Measurements from ENCODE around the gene AKR1B15. TPM values are rescaled to one million over a fixed set of nuclear protein-coding genes. Genes with fewer than 3 reads are reported as not detected.

AKR1B15 gene
- total RNA-seq, 1 experiment from 2014 or later: not detected

DNA sequence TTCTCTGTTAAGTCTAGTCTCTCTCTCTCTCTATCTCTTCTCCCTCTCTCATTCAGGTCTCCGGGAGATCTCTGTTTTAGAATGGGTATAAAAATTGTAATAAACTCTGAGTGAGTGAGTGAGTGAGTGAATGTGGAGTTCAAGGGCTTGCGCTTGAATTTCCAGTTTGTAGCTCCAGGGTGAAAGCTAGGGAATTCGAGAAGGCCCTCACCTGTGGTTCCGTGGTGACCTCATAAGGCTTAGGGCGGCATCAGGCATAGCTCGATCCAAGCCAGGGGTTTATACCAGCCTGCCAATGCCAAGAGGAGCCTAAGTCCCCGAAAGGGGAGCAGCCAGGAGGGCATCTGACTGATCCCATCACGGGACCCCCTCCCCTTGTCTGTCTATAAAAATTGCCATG is 456 bp downstream of the AKR1B15 start:
- H2AFZ ChIP-seq (ENCODE audit: low read depth, low read length, poor library complexity, severe bottlenecking): no peak overlapping the region
- DNase-seq (ENCODE audit: low read depth, low spot score): no peak
- intact Hi-C loops (cut with micrococcal nuclease): no loop called here
- H4K20me1 ChIP-seq (ENCODE audit: insufficient read depth): no peaks in the 10 kb centered on the region
- no peaks in the 10 kb centered on the region for H3K27me3 ChIP-seq (ENCODE audit: insufficient read depth, low read length)
- H3K9ac ChIP-seq (ENCODE audit: low read length): no peak overlapping the region
- CTCF ChIA-PET: interaction anchor here (3.5 kb wide), 1 partner anchor 116 kb away, joined by 54 read pairs; no protein-coding TSS in a partner anchor
- BruUV-seq (replicated peaks): no TSS peak
- H3K4me1 ChIP-seq (ENCODE audit: control insufficient read depth in 1 of 2, insufficient read depth in 2 of 2, low read length in 2 of 2): peaks cover 8 to 15% of the 10 kb centered on the region in 2 experiments; a peak in 3 of 4 replicates
- RAD21 ChIA-PET (ENCODE audit: low non-redundant PET in 1 of 2, low total read pairs in 2 of 2, uncharacterized antibody in 2 of 2, unreplicated experiment in 2 of 2): no interaction called here
- H3K4me3 ChIP-seq (replicated peaks in 1 of 2; ENCODE audit: low read depth in 1 of 2, low read length in 2 of 2): no peak overlapping the region
- no peaks in the 10 kb centered on the region for H3K79me2 ChIP-seq (ENCODE audit: insufficient read depth, low read length)
- H3K4me2 ChIP-seq (ENCODE audit: low read length): no peak overlapping the region
- H3K27ac ChIP-seq (ENCODE audit: low read depth, low read length): no peak overlapping the region
- TF ChIP-seq POLR2AphosphoS5 (IDR thresholded peaks at IDR 0.05; ENCODE audit: low read depth, low read length): no peak
- no peak for TF ChIP-seq SRF (IDR thresholded peaks at IDR 0.05; ENCODE audit: low read depth)
- no peak for TF ChIP-seq CEBPB (IDR thresholded peaks at IDR 0.05; ENCODE audit: low read depth)
- TF ChIP-seq EGR1 (IDR thresholded peaks at IDR 0.05; ENCODE audit: low read depth): no peak
- TF ChIP-seq JUND (IDR thresholded peaks at IDR 0.05): no peak
- no peak for TF ChIP-seq EZH2phosphoT487 (IDR thresholded peaks at IDR 0.05; ENCODE audit: borderline replicate concordance)
- TF ChIP-seq ZNF274 (IDR thresholded peaks at IDR 0.05; ENCODE audit: low read depth, low read length): no peak
- no peak for TF ChIP-seq RAD21 (IDR thresholded peaks at IDR 0.05; ENCODE audit: low read depth)
- TF ChIP-seq, protein P1, sequence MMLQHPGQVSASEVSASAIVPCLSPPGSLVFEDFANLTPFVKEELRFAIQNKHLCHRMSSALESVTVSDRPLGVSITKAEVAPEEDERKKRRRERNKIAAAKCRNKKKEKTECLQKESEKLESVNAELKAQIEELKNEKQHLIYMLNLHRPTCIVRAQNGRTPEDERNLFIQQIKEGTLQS (IDR thresholded peaks at IDR 0.05): no peak
- TF ChIP-seq ZFX (IDR thresholded peaks at IDR 0.05): no peak
- TF ChIP-seq POLR2A (IDR thresholded peaks at IDR 0.05; ENCODE audit: borderline replicate concordance, extremely low read depth, insufficient read depth, insufficient read length): no peak
- TF ChIP-seq, protein P2, sequence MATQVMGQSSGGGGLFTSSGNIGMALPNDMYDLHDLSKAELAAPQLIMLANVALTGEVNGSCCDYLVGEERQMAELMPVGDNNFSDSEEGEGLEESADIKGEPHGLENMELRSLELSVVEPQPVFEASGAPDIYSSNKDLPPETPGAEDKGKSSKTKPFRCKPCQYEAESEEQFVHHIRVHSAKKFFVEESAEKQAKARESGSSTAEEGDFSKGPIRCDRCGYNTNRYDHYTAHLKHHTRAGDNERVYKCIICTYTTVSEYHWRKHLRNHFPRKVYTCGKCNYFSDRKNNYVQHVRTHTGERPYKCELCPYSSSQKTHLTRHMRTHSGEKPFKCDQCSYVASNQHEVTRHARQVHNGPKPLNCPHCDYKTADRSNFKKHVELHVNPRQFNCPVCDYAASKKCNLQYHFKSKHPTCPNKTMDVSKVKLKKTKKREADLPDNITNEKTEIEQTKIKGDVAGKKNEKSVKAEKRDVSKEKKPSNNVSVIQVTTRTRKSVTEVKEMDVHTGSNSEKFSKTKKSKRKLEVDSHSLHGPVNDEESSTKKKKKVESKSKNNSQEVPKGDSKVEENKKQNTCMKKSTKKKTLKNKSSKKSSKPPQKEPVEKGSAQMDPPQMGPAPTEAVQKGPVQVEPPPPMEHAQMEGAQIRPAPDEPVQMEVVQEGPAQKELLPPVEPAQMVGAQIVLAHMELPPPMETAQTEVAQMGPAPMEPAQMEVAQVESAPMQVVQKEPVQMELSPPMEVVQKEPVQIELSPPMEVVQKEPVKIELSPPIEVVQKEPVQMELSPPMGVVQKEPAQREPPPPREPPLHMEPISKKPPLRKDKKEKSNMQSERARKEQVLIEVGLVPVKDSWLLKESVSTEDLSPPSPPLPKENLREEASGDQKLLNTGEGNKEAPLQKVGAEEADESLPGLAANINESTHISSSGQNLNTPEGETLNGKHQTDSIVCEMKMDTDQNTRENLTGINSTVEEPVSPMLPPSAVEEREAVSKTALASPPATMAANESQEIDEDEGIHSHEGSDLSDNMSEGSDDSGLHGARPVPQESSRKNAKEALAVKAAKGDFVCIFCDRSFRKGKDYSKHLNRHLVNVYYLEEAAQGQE (IDR thresholded peaks at IDR 0.05; ENCODE audit: low read depth): no peak
- TF ChIP-seq ELF1 (IDR thresholded peaks at IDR 0.05; ENCODE audit: borderline replicate concordance, low read depth): no peak
- TF ChIP-seq FOSL1 (IDR thresholded peaks at IDR 0.05; ENCODE audit: low read depth): no peak
- no peaks in the 10 kb centered on the region for H3K36me3 ChIP-seq (ENCODE audit: control insufficient read depth in 1 of 2, insufficient read depth in 2 of 2, low read length in 2 of 2)
- no peak for ATAC-seq
- POLR2A ChIA-PET: no interaction called here
- no peaks in the 10 kb centered on the region for H3K9me2 ChIP-seq (ENCODE audit: insufficient read depth)
- H3K9me3 ChIP-seq (ENCODE audit: control insufficient read depth in 1 of 2, insufficient read depth in 1 of 2, low read depth in 1 of 2, low read length in 2 of 2): no peaks in the 10 kb centered on the region
